ES-I3 (cell line): ENCODE measurements around the gene POU2AF1.

Experiments used
- H3K36me3 ChIP-seq: 2 replicates; pipeline ENCODE4 v1.6.1; 2013; ENCODE audit warnings: mild to moderate bottlenecking, low read length, control low read depth, moderate library complexity; ENCODE audit not compliant: insufficient read depth
- H3K4me1 ChIP-seq: 2 replicates; pipeline ENCODE4 v1.6.1; 2013; ENCODE audit warnings: mild to moderate bottlenecking, control low read depth, low read length; ENCODE audit not compliant: insufficient read depth
- H3K9ac ChIP-seq: 2 replicates; pipeline ENCODE4 v1.6.1; 2013; ENCODE audit warnings: low read depth, mild to moderate bottlenecking, low read length, moderate library complexity
- H3K9me3 ChIP-seq: 2 replicates; pipeline ENCODE4 v1.6.1; 2013; ENCODE audit warnings: mild to moderate bottlenecking, low read length, moderate library complexity; ENCODE audit not compliant: control insufficient read depth, insufficient read depth

Gene POU2AF1

DNA sequence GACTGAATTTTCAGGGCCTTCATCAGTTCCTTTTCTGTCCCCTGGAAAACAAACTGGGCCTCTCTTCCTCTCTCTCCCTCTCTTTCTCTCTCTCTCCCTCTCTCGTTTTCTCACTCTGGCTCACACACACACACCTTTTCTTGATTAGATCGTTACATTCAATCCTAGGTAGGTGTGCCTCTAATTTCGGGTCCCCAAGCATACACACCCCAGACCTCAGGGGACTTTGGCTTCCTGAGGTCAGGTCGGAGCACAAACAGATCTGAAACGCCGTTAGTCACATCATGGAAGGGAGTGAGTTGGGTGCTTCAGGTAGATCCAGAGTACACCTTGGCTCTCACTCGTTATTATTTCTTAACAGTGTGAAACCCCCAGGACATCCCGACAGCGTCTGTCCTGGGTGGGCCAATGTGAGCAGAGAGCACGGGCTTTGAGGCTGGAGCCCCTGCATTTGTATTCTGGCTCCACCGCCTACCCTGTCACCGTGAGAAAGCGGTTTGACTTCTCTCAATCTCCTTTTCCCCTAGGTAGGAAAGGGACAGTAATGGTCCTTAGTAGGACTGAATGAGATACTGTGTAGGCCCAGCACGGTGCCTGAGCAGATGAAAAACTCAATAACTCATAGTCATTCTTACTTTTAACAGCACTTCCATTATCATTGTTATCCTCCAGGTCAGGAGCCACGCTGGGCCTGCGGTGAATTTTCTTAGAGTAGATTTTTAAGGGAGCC lies 37.3 kb upstream of the POU2AF1 start:
- Histone ChIP-seq H3K4me1 (no peaks in the 10 kb centered on the region; the same call in 1 of the 2 replicates), H3K9ac (no peak overlapping the region), H3K36me3 (no peaks in the 10 kb centered on the region), H3K9me3 (no peaks in the 10 kb centered on the region)

- Histone ChIP-seq H3K36me3 (no peaks in the 10 kb centered on the region), H3K9me3 (no peaks in the 10 kb centered on the region), H3K9ac (no peak overlapping the region), H3K4me1 (no peaks in the 10 kb centered on the region; the same call in 1 of the 2 replicates)
These were observed 35.9 kb upstream of the POU2AF1 start for GRCh38 chr11:111414936-111415335.

GRCh38 chr11:111414267-111414931 lies 35.3 kb upstream of the POU2AF1 start:
- Histone ChIP-seq H3K36me3 (no peaks in the 10 kb centered on the region), H3K9me3 (no peaks in the 10 kb centered on the region), H3K4me1 (no peaks in the 10 kb centered on the region; the same call in 1 of the 2 replicates), H3K9ac (no peak overlapping the region)

DNA sequence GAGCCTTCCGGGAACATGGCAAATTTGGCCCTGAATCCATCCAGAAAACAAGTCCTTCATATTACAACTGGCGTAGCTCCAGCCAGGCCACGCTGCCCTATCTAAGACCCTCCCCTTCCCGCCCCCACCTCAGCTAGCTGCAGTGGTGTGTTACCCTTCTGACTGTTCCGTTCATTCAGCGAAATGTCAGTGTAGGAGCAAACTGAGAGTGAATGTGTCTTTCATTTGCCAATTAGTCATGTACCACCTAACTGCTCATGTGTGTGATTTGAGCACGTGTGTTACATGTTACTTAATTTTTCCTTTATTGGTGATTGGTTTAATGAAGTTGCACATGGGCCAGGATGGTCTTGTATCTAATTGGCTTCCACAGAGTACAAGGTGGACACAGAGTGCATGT lies 34.8 kb upstream of the POU2AF1 start:
- no peak overlapping the region for H3K9ac ChIP-seq
- H3K9me3 ChIP-seq, result no peaks in the 10 kb centered on the region
- H3K36me3 ChIP-seq, result no peaks in the 10 kb centered on the region
- H3K4me1 ChIP-seq, result no peaks in the 10 kb centered on the region; the same call in 1 of the 2 replicates

DNA sequence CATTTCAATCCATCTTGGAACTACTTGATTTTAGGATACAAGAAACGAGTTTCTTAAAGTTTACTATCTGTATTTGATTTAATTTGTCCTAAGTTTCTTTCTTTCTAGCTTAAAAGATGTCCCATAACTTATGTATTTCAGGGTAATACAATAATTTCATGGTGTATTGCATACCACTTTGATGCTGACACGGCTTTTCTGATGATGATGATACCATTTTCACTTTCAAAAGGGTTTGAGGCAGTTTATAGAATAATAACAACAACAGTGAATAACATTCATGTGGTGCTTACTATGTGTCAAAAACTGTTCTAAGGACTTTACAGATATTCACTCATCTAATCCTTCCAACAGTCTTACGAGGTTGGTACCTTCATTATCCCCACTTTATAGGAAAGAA lies 33.2 kb upstream of the POU2AF1 start:
- Histone ChIP-seq H3K9me3 (no peaks in the 10 kb centered on the region), H3K9ac (no peak overlapping the region), H3K36me3 (no peaks in the 10 kb centered on the region), H3K4me1 (no peaks in the 10 kb centered on the region; the same call in 1 of the 2 replicates)

GRCh38 chr11:111411456-111411855 lies 32.4 kb upstream of the POU2AF1 start:
- no peaks in the 10 kb centered on the region for H3K36me3 ChIP-seq
- no peak overlapping the region for H3K9ac ChIP-seq
- H3K9me3 ChIP-seq, result no peaks in the 10 kb centered on the region
- H3K4me1 ChIP-seq, result no peaks in the 10 kb centered on the region; the same call in 1 of the 2 replicates

GRCh38 chr11:111410951-111411350 lies 31.9 kb upstream of the POU2AF1 start:
- no peaks in the 10 kb centered on the region for H3K9me3 ChIP-seq
- no peaks in the 10 kb centered on the region for H3K36me3 ChIP-seq
- no peaks in the 10 kb centered on the region; the same call in 1 of the 2 replicates for H3K4me1 ChIP-seq
- no peak overlapping the region for H3K9ac ChIP-seq

DNA sequence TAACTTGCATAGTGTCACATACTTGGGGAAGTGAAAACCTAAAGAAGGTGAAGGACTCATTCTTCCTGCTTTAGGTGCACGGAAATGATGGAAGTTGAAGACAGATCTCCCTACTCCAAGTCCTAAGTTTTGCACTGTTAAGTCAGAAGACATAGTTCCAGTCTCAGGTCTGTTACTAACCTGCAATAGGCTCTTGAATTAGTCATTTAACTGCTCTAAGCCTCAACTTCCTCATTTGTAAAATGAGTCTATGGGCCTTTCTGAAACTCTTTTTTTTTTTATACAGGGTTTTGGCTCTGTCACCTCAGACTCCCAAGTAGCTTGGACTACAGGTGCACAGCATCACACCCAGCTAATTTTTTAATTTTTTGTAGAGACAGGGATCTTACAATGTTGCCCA lies 30.8 kb upstream of the POU2AF1 start:
- H3K36me3 ChIP-seq, result no peaks in the 10 kb centered on the region
- H3K4me1 ChIP-seq, result no peaks in the 10 kb centered on the region; the same call in 1 of the 2 replicates
- no peak overlapping the region for H3K9ac ChIP-seq
- H3K9me3 ChIP-seq, result no peaks in the 10 kb centered on the region

DNA sequence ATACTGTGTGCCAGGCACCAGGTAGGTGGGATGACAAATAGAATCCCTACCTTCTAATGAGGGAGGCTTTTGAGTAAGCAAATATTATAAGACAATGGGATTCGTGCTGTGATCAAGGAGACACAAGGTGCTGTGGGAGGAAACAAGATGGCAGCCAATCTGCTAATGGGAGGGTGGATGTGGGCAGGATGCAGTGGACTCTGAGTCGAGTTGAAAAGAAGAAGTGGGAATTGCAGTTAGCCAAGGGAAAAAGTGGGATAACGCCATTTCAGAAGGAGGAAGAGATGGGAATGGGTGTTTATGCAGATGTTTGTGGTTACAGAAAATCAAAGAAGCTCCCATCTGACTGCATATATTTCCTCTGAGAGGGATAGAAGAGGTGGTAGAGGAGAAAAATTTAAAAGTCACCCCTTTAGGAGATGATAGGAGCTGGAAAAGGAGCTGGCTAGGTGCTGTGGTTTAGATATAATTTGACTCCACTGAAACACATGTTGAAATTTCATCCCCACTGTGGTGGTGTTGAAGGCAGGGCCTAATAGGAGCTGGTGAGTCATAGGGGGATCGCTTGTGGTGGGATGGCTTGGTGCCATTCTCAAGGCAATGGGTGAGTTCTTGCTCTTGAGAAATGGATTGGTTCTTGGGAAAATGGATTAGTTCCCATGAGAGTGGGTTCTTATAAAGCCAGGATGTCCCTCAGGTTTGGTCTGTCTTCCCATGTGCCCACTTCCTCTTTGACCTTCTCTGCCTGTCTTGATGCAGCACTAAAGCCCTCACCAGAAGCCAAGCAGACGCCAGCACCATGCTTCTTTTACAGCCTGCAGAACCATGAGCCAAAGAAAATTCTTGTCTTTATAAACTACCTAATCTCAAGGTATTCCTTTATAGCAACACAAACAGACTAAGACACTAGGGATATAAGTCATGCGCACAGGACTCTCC lies 30.0 kb upstream of the POU2AF1 start:
- Histone ChIP-seq H3K9ac (no peak overlapping the region), H3K4me1 (no peaks in the 10 kb centered on the region), H3K9me3 (peaks cover 2% of the 10 kb centered on the region; the same call in 1 of the 2 replicates), H3K36me3 (no peaks in the 10 kb centered on the region)

DNA sequence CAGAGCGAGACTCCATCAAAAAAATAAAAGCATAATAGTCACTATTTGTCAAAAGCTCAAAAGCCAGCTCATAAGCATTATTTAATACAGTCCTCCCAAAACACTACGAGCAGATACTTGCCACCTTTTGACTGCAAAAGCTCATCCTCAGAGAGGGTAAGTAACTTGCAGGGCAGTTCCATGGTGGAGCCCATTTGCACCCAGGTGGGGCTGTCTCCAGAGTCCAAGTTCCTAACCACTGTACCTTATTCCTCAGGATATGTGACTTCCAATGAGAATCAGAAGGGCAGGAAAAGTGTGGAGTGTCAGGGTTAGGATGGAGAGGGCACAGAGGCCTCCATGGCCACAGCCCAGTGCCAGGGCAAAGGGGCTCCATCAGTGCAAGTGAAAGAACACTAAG lies 28.6 kb upstream of the POU2AF1 start:
- H3K4me1 ChIP-seq, result no peaks in the 10 kb centered on the region
- peaks cover 5% of the 10 kb centered on the region for H3K9me3 ChIP-seq
- no peak overlapping the region for H3K9ac ChIP-seq
- H3K36me3 ChIP-seq, result no peaks in the 10 kb centered on the region

DNA sequence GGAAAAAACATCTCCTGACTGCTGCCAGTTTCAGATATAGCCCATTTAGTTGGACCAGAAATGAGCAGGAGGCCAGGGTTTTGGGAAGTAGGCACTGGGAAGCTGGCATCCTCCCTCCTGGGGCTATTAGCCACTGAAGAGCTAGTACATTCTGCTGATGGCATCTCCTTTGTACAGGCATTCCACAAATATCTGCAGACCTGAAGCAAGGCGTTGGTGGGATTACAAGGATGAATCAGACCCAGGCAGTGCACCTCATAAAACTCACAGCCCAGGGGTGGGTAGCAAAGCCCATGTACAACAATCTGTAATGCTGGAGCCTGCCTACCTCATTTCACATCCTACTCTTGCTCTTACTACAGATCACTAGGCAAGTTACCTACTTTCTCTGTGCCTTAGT lies 27.5 kb upstream of the POU2AF1 start:
- H3K9ac ChIP-seq, result no peak overlapping the region
- H3K4me1 ChIP-seq, result no peaks in the 10 kb centered on the region

DNA sequence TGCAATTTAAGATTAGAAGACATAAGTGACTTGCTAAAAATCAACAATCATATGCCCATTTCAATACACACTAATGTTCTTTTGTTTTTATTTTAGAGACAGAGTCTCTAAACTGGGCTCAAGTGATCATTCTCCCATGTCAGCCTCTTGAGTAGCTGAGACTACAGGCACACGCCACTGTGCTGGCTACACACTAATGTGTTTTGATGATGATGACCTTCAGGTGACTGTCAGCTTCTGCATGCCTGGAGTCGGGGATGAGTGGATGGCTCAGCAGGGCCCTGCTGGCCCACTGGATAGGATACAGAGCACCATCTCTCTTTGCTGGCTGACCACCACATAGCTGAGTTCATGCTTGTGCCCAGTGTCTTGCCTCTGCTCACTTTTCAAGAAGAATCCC lies 27.0 kb upstream of the POU2AF1 start:
- no peaks in the 10 kb centered on the region for H3K4me1 ChIP-seq
- H3K9ac ChIP-seq, result no peak overlapping the region
- peaks cover 5% of the 10 kb centered on the region for H3K9me3 ChIP-seq
- H3K36me3 ChIP-seq, result no peaks in the 10 kb centered on the region

More for the DNA sequence above, 27.5 kb upstream of the POU2AF1 start:
- no peaks in the 10 kb centered on the region for H3K36me3 ChIP-seq
- H3K9me3 ChIP-seq, result peaks cover 5% of the 10 kb centered on the region

DNA sequence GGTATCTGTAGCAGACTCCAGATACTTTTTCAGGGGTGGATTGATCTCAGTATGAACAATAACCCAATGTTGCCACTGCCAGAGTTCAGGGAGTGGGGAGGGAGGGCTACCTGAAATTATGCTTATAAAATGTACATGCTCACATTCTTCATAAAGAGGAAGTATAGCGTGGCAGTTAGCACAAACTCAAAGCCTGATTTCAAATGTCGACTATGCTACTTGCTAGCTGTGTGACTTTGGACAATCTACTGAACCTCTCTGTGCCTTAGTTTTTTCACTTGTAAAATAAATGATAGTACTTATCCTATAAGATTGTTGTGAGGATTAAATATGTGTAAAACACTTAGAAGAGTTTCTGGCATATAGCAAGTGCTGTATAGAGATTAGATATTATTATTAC lies 26.5 kb upstream of the POU2AF1 start:
- no peaks in the 10 kb centered on the region for H3K36me3 ChIP-seq
- H3K9me3 ChIP-seq, result peaks cover 5% of the 10 kb centered on the region
- H3K4me1 ChIP-seq, result no peaks in the 10 kb centered on the region
- no peak overlapping the region for H3K9ac ChIP-seq

DNA sequence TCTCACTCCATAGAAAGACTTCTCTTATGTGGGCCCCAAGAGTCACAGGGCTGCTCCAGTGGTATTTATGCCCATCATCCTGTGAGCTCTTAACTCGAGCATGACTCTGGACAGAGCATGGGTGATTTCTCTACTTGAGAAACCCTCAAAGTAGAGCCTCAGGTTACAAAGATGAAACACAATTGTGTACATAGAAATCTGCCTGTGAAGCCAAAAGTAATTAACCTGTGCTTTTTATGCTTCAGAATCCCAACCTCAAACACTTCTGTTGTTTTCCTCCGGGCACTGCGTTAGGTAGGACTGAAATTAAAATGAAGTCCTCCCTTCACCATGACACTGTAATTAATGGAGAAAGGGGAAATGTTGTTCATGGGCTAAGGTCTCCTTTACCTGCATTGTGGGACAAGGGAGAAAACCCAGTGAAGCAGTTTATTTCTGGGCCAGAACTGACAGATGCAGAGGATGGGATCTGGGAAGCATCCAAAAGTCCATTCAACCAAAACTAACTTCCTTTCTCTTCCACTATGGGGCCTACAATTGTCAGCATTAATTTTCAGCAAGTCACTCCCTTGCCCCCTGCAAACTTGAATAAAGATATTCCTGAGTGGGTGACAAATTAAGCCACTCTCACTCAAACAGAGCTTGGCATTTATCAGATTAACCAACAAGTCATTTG lies 24.1 kb upstream of the POU2AF1 start:
- H3K36me3 ChIP-seq, result no peaks in the 10 kb centered on the region
- no peaks in the 10 kb centered on the region for H3K4me1 ChIP-seq
- no peak overlapping the region for H3K9ac ChIP-seq
- peaks cover 5% of the 10 kb centered on the region for H3K9me3 ChIP-seq
